COLO668 (cell line): Measurements from ENCODE around the gene COG7.
A peak's percentile ranks its signal among the peaks of the same experiment; 100 is the strongest.
"Not testable (repeated sequence)": the region's sequence is repeated elsewhere in the genome, so short reads cannot be mapped to it uniquely, and the experiment has no call there.

Experiments
- DNase-seq: peaks from one replicate; lab custom pipeline; 2025; ENCODE audit not compliant: unreplicated experiment; lab: John Stamatoyannopoulos, UW

Gene COG7

GRCh38 chr16:23452572-23453337 lies at the start of gene COG7:
Gene COG7 (minus strand): TSS chr16:23453189. CDS start chr16:23452994, 195 bp downstream.
- peak; percentile 87 for DNase-seq

GRCh38 chr16:23502466-23502865 lies 49.5 kb upstream of the COG7 start:
- DNase-seq: no peak

GRCh38 chr16:23501291-23501690 lies 48.3 kb upstream of the COG7 start:
- no peak for DNase-seq

GRCh38 chr16:23500862-23501225 lies 47.9 kb upstream of the COG7 start:
- no peak for DNase-seq

- DNase-seq: no peak
Measured at GRCh38 chr16:23500212-23500861, 47.3 kb upstream of the COG7 start.

- DNase-seq: no peak
Measured at GRCh38 chr16:23499801-23500200, 46.8 kb upstream of the COG7 start.

GRCh38 chr16:23498863-23499262 lies 45.9 kb upstream of the COG7 start:
- DNase-seq: no peak

- DNase-seq: no peak
Measured at GRCh38 chr16:23497543-23497868, 44.5 kb upstream of the COG7 start.

- no peak for DNase-seq
Measured at GRCh38 chr16:23496821-23497542, 44.0 kb upstream of the COG7 start.

- no peak for DNase-seq
Measured at GRCh38 chr16:23495671-23496070, 42.7 kb upstream of the COG7 start.

GRCh38 chr16:23494188-23494587 lies 41.2 kb upstream of the COG7 start:
- DNase-seq: no peak

- no peak for DNase-seq
Measured at GRCh38 chr16:23491490-23492391, 38.8 kb upstream of the COG7 start.

GRCh38 chr16:23486480-23486879 lies 33.5 kb upstream of the COG7 start:
- DNase-seq: no peak

- DNase-seq: no peak
Measured at GRCh38 chr16:23485841-23486240, 32.9 kb upstream of the COG7 start.

- DNase-seq: no peak
Measured at GRCh38 chr16:23485257-23485614, 32.2 kb upstream of the COG7 start.

- DNase-seq: no peak
Measured at GRCh38 chr16:23484510-23485256, 31.7 kb upstream of the COG7 start.

GRCh38 chr16:23483492-23483891 lies 30.5 kb upstream of the COG7 start:
- DNase-seq: not testable (repeated sequence)

GRCh38 chr16:23482778-23483177 lies 29.8 kb upstream of the COG7 start:
- DNase-seq: no peak

GRCh38 chr16:23480257-23480656 lies 27.3 kb upstream of the COG7 start:
- DNase-seq: no peak

- DNase-seq: no peak
Measured at GRCh38 chr16:23479138-23479537, 26.1 kb upstream of the COG7 start.

GRCh38 chr16:23478566-23478965 lies 25.6 kb upstream of the COG7 start:
- DNase-seq: no peak
